ENCODE results near the gene BCAS4. TPM values are rescaled to one million over a fixed set of nuclear protein-coding genes. Genes with fewer than 3 reads are reported as not detected.
A peak's percentile ranks its signal among the peaks of the same experiment; 100 is the strongest.
"Not testable (repeated sequence)": the region's sequence is repeated elsewhere in the genome, so short reads cannot be mapped to it uniquely, and the experiment has no call there.

The BCAS4 gene
- total RNA-seq, 2 experiments from 2014 or later = 11.0 to 11.6 TPM

GRCh38 chr20:50792708-50793574 lies 1.9 kb upstream of the BCAS4 start:
- Mint-ChIP-seq H3K4me3 (no peak overlapping the region), H3K36me3 (no peaks in the 10 kb centered on the region), H3K4me1 (ENCODE audit: low read depth) (peaks cover 13% of the 10 kb centered on the region), H3K27me3 (no peaks in the 10 kb centered on the region), H3K9me3 (no peaks in the 10 kb centered on the region), H3K27ac (no peak overlapping the region)
- ChIA-PET CTCF (interaction anchor here (0.6 to 8.9 kb wide), 17 partner anchors 9 to 1945 kb away, joined by 3 to 268 read pairs (median 4); partner anchors contain the start of genes ADNP, DPM1 and MOCS3), POLR2A (interaction anchor here (0.6 to 2.4 kb wide), 5 partner anchors 137 to 983 kb away, joined by 3 to 23 read pairs (median 3); partner anchors contain the start of gene ADNP)
- intact Hi-C loops (cut with micrococcal nuclease) = no loop called here
- DNase-seq = no peak

- DNase-seq = peak; percentile 73
- ChIA-PET CTCF (interaction anchor here (0.6 to 8.9 kb wide), 21 partner anchors 8 to 1946 kb away, joined by 3 to 268 read pairs (median 5); partner anchors contain the start of genes ADNP, DPM1 and MOCS3), POLR2A (interaction anchor here (0.6 to 2.4 kb wide), 5 partner anchors 136 to 540 kb away, joined by 3 to 23 read pairs (median 14); partner anchors contain the start of genes ADNP, DPM1 and MOCS3)
- Mint-ChIP-seq H3K4me1 (ENCODE audit: low read depth) (peaks cover 13% of the 10 kb centered on the region), H3K4me3 (peak overlapping the region; percentile 32)
- not testable (repeated sequence) for H3K36me3 Mint-ChIP-seq, H3K27me3 Mint-ChIP-seq, H3K27ac Mint-ChIP-seq, H3K9me3 Mint-ChIP-seq
- intact Hi-C loops (cut with micrococcal nuclease) = loop anchor here (1.0 to 2.0 kb wide), 4 partner anchors 63 to 513 kb away; partner anchors contain the start of gene PARD6B
Measured at GRCh38 chr20:50793575-50794016, 1.3 kb upstream of the BCAS4 start.

- peak overlapping the region; percentile 23 for H3K27ac Mint-ChIP-seq
- no peaks in the 10 kb centered on the region for H3K9me3 Mint-ChIP-seq
- ChIA-PET POLR2A (interaction anchor here (0.7 to 2.4 kb wide), 12 partner anchors 11 to 539 kb away, joined by 3 to 23 read pairs (median 4); partner anchors contain the start of genes ADNP, DPM1 and MOCS3), CTCF (interaction anchor here (0.6 to 8.9 kb wide), 60 partner anchors 8 to 1356 kb away, joined by 3 to 268 read pairs (median 4); partner anchors contain the start of genes ADNP, DPM1, MOCS3 and PARD6B)
- H3K4me3 Mint-ChIP-seq = peak overlapping the region; percentile 66
- peaks cover 13% of the 10 kb centered on the region for H3K4me1 Mint-ChIP-seq (ENCODE audit: low read depth)
- no peak for DNase-seq
- no peaks in the 10 kb centered on the region for H3K36me3 Mint-ChIP-seq
- H3K27me3 Mint-ChIP-seq = no peaks in the 10 kb centered on the region
- intact Hi-C loops (cut with micrococcal nuclease) = loop anchor here (1.0 to 2.0 kb wide), 4 partner anchors 64 to 512 kb away; partner anchors contain the start of gene PARD6B
Measured at GRCh38 chr20:50794181-50794845, 548 bp upstream of the BCAS4 start.

- H3K4me3 Mint-ChIP-seq = no peak overlapping the region
- H3K9me3 Mint-ChIP-seq = no peaks in the 10 kb centered on the region
- H3K27ac Mint-ChIP-seq = no peak overlapping the region
- peaks cover 9% of the 10 kb centered on the region for H3K4me1 Mint-ChIP-seq (ENCODE audit: low read depth)
- H3K27me3 Mint-ChIP-seq = no peaks in the 10 kb centered on the region
- POLR2A ChIA-PET = no interaction called here
- H3K36me3 Mint-ChIP-seq = no peaks in the 10 kb centered on the region
- intact Hi-C loops (cut with micrococcal nuclease) = no loop called here
- no peak for DNase-seq
- CTCF ChIA-PET = interaction anchor here (0.6 to 1.0 kb wide), 2 partner anchors 8 to 50 kb away, joined by 3 to 4 read pairs; no protein-coding TSS in a partner anchor
Measured at GRCh38 chr20:50797142-50797541, 2.3 kb downstream of the BCAS4 start.

GRCh38 chr20:50798650-50799049 lies 3.8 kb downstream of the BCAS4 start:
- Mint-ChIP-seq H3K27ac (no peak overlapping the region), H3K4me1 (ENCODE audit: low read depth) (peaks cover 9% of the 10 kb centered on the region), H3K9me3 (no peaks in the 10 kb centered on the region), H3K27me3 (no peaks in the 10 kb centered on the region), H3K36me3 (no peaks in the 10 kb centered on the region), H3K4me3 (no peak overlapping the region)
- ChIA-PET POLR2A (no interaction called here), CTCF (interaction anchor here (1.1 to 1.6 kb wide), 2 partner anchors 20 to 189 kb away, joined by 3 to 4 read pairs; no protein-coding TSS in a partner anchor)
- DNase-seq = no peak
- intact Hi-C loops (cut with micrococcal nuclease) = no loop called here

GRCh38 chr20:50799176-50799889 lies 4.5 kb downstream of the BCAS4 start:
- DNase-seq = no peak
- no peaks in the 10 kb centered on the region for H3K36me3 Mint-ChIP-seq
- H3K4me3 Mint-ChIP-seq = no peak overlapping the region
- CTCF ChIA-PET = interaction anchor here (1.1 to 1.6 kb wide), 3 partner anchors 9 to 189 kb away, joined by 3 to 7 read pairs (median 4); no protein-coding TSS in a partner anchor
- intact Hi-C loops (cut with micrococcal nuclease) = no loop called here
- POLR2A ChIA-PET = no interaction called here
- H3K27me3 Mint-ChIP-seq = no peaks in the 10 kb centered on the region
- H3K9me3 Mint-ChIP-seq = no peaks in the 10 kb centered on the region
- H3K4me1 Mint-ChIP-seq (ENCODE audit: low read depth) = peaks cover 7% of the 10 kb centered on the region
- no peak overlapping the region for H3K27ac Mint-ChIP-seq

GRCh38 chr20:50799890-50800550 lies 5.2 kb downstream of the BCAS4 start:
- ChIA-PET CTCF (interaction anchor here (1.1 to 1.6 kb wide), 3 partner anchors 10 to 188 kb away, joined by 3 to 7 read pairs (median 4); no protein-coding TSS in a partner anchor), POLR2A (no interaction called here)
- intact Hi-C loops (cut with micrococcal nuclease) = no loop called here
- no peak overlapping the region for H3K4me3 Mint-ChIP-seq
- DNase-seq = no peak
- peaks cover 14% of the 10 kb centered on the region for H3K4me1 Mint-ChIP-seq (ENCODE audit: low read depth)
- H3K9me3 Mint-ChIP-seq = no peaks in the 10 kb centered on the region
- H3K36me3 Mint-ChIP-seq = no peaks in the 10 kb centered on the region
- H3K27ac Mint-ChIP-seq = no peak overlapping the region
- H3K27me3 Mint-ChIP-seq = no peaks in the 10 kb centered on the region

GRCh38 chr20:50800986-50801746 lies 6.3 kb downstream of the BCAS4 start:
- H3K27ac Mint-ChIP-seq; H3K9me3 Mint-ChIP-seq; H3K27me3 Mint-ChIP-seq; POLR2A ChIA-PET; intact Hi-C loops (cut with micrococcal nuclease); H3K4me3 Mint-ChIP-seq; H3K36me3 Mint-ChIP-seq; DNase-seq: not testable (repeated sequence)
- peaks cover 16% of the 10 kb centered on the region for H3K4me1 Mint-ChIP-seq (ENCODE audit: low read depth)
- CTCF ChIA-PET = interaction anchor here (1.4 kb wide), 1 partner anchor 7 kb away, joined by 5 read pairs; no protein-coding TSS in a partner anchor

- no peak overlapping the region for H3K4me3 Mint-ChIP-seq
- intact Hi-C loops (cut with micrococcal nuclease) = no loop called here
- no peaks in the 10 kb centered on the region for H3K9me3 Mint-ChIP-seq
- H3K36me3 Mint-ChIP-seq = no peaks in the 10 kb centered on the region
- no peak overlapping the region for H3K27ac Mint-ChIP-seq
- no peaks in the 10 kb centered on the region for H3K27me3 Mint-ChIP-seq
- ChIA-PET CTCF (interaction anchor here (0.8 to 1.4 kb wide), 2 partner anchors 8 to 17 kb away, joined by 3 to 5 read pairs; no protein-coding TSS in a partner anchor), POLR2A (no interaction called here)
- peaks cover 19% of the 10 kb centered on the region for H3K4me1 Mint-ChIP-seq (ENCODE audit: low read depth)
- DNase-seq = no peak
Measured at GRCh38 chr20:50801747-50802125, 6.9 kb downstream of the BCAS4 start.

- ChIA-PET POLR2A (no interaction called here), CTCF (interaction anchor here (0.6 to 1.4 kb wide), 3 partner anchors 9 to 128 kb away, joined by 3 to 5 read pairs (median 3); no protein-coding TSS in a partner anchor)
- Mint-ChIP-seq H3K27me3 (no peaks in the 10 kb centered on the region), H3K4me1 (ENCODE audit: low read depth) (peaks cover 19% of the 10 kb centered on the region), H3K4me3 (no peak overlapping the region), H3K27ac (no peak overlapping the region), H3K9me3 (no peaks in the 10 kb centered on the region), H3K36me3 (no peaks in the 10 kb centered on the region)
- intact Hi-C loops (cut with micrococcal nuclease) = no loop called here
- DNase-seq = no peak
Measured at GRCh38 chr20:50802289-50802688, 7.4 kb downstream of the BCAS4 start.
